ENCODE data around the gene NEMP2. TPM values are rescaled to one million over a fixed set of nuclear protein-coding genes. Genes with fewer than 3 reads are reported as not detected.
"Not testable (repeated sequence)": the region's sequence is repeated elsewhere in the genome, so short reads cannot be mapped to it uniquely, and the experiment has no call there.

NEMP2 gene
- total RNA-seq, 1 donor from 2014 or later, result 8.0 TPM

GRCh38 chr2:190478572-190479195, 55.8 kb downstream of the NEMP2 start:
- Histone ChIP-seq H3K36me3 (no peaks in the 10 kb centered on the region), H3K27ac (no peak overlapping the region), H3K27me3 (no peaks in the 10 kb centered on the region), H3K9me3 (no peaks in the 10 kb centered on the region), H3K4me1 (peaks cover 12% of the 10 kb centered on the region), H3K4me3 (no peak overlapping the region)
- DNase-seq, result no peak
- intact Hi-C loops (cut with DNase I), result no loop called here
- ATAC-seq, result no peak
- no peak for TF ChIP-seq CTCF (IDR thresholded peaks at IDR 0.05)

GRCh38 chr2:190477661-190478454, 56.7 kb downstream of the NEMP2 start:
- H3K36me3 ChIP-seq, result no peaks in the 10 kb centered on the region
- H3K27ac ChIP-seq, result peak overlapping the region; percentile 33
- H3K4me1 ChIP-seq, result peaks cover 12% of the 10 kb centered on the region
- no peak for TF ChIP-seq CTCF (IDR thresholded peaks at IDR 0.05)
- no peaks in the 10 kb centered on the region for H3K9me3 ChIP-seq
- peak; percentile 46 for ATAC-seq
- no peaks in the 10 kb centered on the region for H3K27me3 ChIP-seq
- no peak for DNase-seq
- intact Hi-C loops (cut with DNase I), result no loop called here
- no peak overlapping the region for H3K4me3 ChIP-seq

GRCh38 chr2:190470256-190470826, 64.2 kb downstream of the NEMP2 start:
- Histone ChIP-seq H3K27ac (peak overlapping the region; percentile 76), H3K4me1 (peaks cover 33% of the 10 kb centered on the region), H3K9me3 (no peaks in the 10 kb centered on the region), H3K36me3 (peaks cover 9% of the 10 kb centered on the region), H3K27me3 (no peaks in the 10 kb centered on the region), H3K4me3 (no peak overlapping the region)
- TF ChIP-seq CTCF (IDR thresholded peaks at IDR 0.05), result no peak
- ATAC-seq (no peak), DNase-seq (no peak)
- intact Hi-C loops (cut with DNase I), result no loop called here

- intact Hi-C loops (cut with DNase I), result no loop called here
- ATAC-seq, result peak; percentile 88
- no peak for TF ChIP-seq CTCF (IDR thresholded peaks at IDR 0.05)
- no peaks in the 10 kb centered on the region for H3K9me3 ChIP-seq
- no peak for DNase-seq
- H3K36me3 ChIP-seq, result peaks cover 9% of the 10 kb centered on the region
- peak overlapping the region; percentile 76 for H3K27ac ChIP-seq
- H3K27me3 ChIP-seq, result no peaks in the 10 kb centered on the region
- H3K4me1 ChIP-seq, result peaks cover 33% of the 10 kb centered on the region
- no peak overlapping the region for H3K4me3 ChIP-seq
These were observed 64.8 kb downstream of the NEMP2 start for GRCh38 chr2:190469771-190470170.

- H3K27ac ChIP-seq, result peak overlapping the region; percentile 76
- no peak overlapping the region for H3K4me3 ChIP-seq
- H3K4me1 ChIP-seq, result peaks cover 33% of the 10 kb centered on the region
- DNase-seq, result no peak
- H3K27me3 ChIP-seq, result no peaks in the 10 kb centered on the region
- ATAC-seq, result peak; percentile 78
- peaks cover 9% of the 10 kb centered on the region for H3K36me3 ChIP-seq
- no peak for TF ChIP-seq CTCF (IDR thresholded peaks at IDR 0.05)
- intact Hi-C loops (cut with DNase I), result no loop called here
- H3K9me3 ChIP-seq, result no peaks in the 10 kb centered on the region
These were observed 65.5 kb downstream of the NEMP2 start for GRCh38 chr2:190468814-190469569.

- H3K36me3 ChIP-seq; intact Hi-C loops (cut with DNase I); DNase-seq; ATAC-seq; H3K27me3 ChIP-seq; H3K9me3 ChIP-seq; H3K4me3 ChIP-seq: not testable (repeated sequence)
- peak overlapping the region; percentile 76 for H3K27ac ChIP-seq
- peaks cover 33% of the 10 kb centered on the region for H3K4me1 ChIP-seq
These were observed 66.2 kb downstream of the NEMP2 start for GRCh38 chr2:190468354-190468753.

Measured in upper lobe of right lung (tissue), 1 donor.